DLD1 (cell line): ENCODE measurements around the gene TBC1D2.

ENCODE experiments used
- in situ Hi-C: cut with HindIII; loops from 2 replicates; pipeline ENCODE4 v1.10.0; 2017; ENCODE audit warnings: low sequenced_read_pairs

TBC1D2 gene

DNA sequence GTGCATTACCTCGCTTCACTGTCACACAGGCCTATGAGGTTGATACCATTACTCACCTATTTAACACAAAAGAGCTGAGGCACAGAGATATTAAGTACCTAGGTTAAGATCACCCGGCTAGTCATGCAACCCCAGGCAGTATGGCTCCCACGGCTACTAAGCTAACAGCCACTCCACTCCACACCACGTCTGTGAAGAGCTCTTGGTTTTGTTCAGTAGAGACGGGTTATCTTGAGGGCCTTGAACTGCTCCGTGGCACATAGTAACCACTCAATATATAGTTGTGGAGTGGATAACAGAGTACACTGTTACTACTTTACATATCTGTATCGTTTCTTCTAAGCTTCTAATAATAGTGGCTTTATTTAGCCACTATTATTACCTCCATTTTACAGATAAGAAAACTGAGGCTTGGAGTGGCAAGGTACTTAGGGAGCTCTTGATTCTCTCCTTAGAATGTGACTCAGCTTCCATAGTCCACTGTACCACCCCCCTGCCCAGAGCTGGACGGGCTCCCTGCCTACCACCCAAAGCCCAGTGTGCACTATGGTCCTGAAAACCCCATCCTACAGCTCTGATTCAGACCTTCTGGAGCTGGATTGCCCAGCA, 62.0 kb downstream of the TBC1D2 start:
- in situ Hi-C loops: no loop called here

GRCh38 chr9:98192503-98193335, 62.7 kb downstream of the TBC1D2 start, which contains the start of gene CORO2A:
Gene CORO2A (minus strand): TSS chr9:98192637. CDS start chr9:98157660, 34,977 bp downstream.
- in situ Hi-C loops: no loop called here

GRCh38 chr9:98191671-98192502, 63.6 kb downstream of the TBC1D2 start:
- in situ Hi-C loops: no loop called here

- in situ Hi-C loops: no loop called here
Measured at GRCh38 chr9:98191181-98191608, 64.3 kb downstream of the TBC1D2 start.

GRCh38 chr9:98190757-98191105, 64.7 kb downstream of the TBC1D2 start:
- in situ Hi-C loops: no loop called here

DNA sequence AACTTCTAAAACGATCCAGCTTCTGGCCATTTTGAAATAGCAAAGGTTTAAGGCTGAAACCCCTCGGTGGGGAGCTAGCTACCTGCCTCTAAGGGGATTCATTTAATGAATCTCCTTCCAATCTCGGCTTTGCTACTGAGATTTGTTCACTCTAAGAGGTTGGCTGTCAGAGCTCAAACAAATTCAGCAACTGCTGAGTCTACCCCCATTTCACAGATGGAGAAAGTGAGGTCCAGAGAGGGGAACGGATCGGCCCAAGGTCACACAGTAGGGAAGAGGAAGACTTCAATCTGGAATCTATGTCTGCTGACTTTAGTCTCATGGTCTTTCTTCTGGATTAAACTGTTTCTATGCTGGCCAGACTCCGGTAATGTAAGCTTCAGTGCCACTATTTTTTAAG, 66.0 kb downstream of the TBC1D2 start:
- in situ Hi-C loops: no loop called here

DNA sequence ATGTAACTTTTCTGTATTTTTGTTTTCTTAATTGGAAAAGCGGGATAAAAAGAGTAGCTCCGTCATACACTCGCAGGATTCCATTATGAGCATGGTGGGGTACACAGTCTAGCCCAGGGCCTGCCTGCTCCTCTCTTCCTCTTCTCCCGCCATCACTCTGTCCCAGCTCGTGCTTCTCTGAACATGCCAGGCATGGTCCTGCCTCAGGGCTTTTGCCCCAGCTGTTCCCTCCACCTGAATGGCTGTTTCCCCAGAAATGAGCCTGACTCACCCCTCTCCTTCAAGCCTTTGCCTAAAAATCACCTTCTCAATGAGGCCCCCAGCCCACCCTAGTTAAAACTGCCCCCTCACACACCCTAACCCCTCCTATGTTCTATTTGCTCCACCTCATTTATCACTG, 67.5 kb downstream of the TBC1D2 start:
- in situ Hi-C loops: no loop called here

- in situ Hi-C loops: no loop called here
Measured at GRCh38 chr9:98186236-98186635, 69.2 kb downstream of the TBC1D2 start.

GRCh38 chr9:98185611-98186171, 69.8 kb downstream of the TBC1D2 start:
- in situ Hi-C loops: no loop called here

- in situ Hi-C loops: no loop called here
Measured at GRCh38 chr9:98185021-98185567, 70.4 kb downstream of the TBC1D2 start.

DNA sequence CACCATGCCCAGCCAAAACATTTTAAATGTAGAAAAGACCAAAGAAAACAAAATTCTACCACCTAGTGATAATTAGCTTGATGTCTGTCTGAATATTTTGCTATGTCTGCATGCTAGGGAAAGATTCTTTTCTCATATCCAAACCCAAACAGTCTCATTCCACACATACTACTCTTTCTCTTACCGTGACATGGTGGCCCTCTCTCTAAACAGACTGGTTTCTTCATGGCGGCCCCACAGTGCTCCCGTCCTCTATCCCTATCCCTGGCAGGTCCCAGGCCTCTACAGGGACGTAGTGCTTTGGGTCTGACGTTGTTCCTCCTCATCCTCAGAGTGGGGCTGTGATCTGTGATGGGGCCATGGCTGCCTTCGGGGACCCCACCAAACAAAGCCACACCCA, 71.1 kb downstream of the TBC1D2 start:
- in situ Hi-C loops: no loop called here

DNA sequence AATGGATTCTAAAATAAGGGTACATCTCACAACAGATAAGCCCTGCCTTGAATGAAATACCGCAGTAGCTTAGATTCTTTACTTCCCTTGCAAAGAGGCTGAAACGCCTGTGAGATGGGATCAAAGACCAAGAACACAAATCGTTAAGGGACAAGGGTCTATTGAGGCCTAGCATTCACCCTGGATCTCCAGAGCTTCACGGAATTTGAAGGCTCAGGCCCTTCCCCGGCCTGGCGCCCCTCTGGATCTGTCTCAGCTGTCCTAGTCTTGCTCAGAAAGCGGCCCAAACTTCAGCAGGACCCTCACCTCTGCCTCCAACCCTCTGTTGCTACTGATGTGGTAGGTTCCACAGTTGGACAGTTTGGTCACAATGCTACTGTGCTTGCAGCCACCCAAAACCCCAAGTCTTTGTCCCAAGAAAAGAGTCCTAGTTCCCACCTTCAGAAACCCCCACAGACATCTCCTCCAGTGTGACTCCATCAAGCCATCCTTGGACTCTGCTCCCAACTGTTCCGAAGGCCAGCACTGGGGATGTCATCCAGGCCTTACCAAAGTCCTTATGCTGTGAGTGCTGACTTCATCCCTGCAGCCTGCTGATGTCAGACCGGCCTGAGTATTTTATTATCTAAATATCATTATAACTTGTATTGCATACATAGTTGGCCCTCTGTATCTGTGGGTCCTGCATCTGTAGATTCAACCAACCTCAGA, 72.4 kb downstream of the TBC1D2 start:
- in situ Hi-C loops: no loop called here

DNA sequence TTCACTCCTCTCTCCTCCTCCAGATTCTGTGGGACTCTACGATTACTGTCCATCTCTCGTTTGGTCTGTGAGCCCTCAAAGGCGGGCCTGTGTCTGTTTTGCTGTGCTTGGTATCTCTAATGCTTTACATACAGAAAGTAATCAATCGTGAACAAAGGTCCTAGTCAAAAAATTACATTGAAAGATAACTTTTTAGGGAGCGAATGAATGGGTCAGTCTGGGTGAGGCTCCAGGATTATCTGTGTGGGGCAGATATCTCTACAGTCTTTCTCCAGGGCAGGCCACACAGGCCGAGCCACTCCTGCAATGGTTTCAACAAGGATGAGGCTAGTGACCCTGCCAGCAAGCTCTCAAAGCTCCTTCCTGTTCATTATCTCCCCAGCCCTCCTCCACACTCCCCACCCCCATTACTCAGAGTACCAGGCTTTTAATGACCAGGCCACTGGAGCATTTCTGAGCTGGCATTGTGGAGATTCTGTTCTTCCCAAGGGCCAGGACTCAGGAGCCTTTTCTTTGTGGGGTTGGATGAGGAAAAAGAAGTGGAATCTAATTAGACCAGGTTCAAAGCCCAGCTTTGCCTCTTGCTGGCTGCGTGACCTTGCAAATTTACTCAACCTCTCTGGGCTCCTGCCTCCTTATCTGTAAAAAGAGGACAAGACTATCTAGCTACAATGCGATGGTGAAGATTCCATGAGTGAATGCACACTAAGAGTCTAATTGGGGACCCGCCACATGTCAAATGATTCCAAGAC, 73.2 kb downstream of the TBC1D2 start:
- in situ Hi-C loops: no loop called here

GRCh38 chr9:98181746-98182068, 73.7 kb downstream of the TBC1D2 start:
- in situ Hi-C loops: no loop called here

GRCh38 chr9:98180996-98181395, 74.5 kb downstream of the TBC1D2 start:
- in situ Hi-C loops: no loop called here

GRCh38 chr9:98178874-98179850, 76.3 kb downstream of the TBC1D2 start:
- in situ Hi-C loops: no loop called here

DNA sequence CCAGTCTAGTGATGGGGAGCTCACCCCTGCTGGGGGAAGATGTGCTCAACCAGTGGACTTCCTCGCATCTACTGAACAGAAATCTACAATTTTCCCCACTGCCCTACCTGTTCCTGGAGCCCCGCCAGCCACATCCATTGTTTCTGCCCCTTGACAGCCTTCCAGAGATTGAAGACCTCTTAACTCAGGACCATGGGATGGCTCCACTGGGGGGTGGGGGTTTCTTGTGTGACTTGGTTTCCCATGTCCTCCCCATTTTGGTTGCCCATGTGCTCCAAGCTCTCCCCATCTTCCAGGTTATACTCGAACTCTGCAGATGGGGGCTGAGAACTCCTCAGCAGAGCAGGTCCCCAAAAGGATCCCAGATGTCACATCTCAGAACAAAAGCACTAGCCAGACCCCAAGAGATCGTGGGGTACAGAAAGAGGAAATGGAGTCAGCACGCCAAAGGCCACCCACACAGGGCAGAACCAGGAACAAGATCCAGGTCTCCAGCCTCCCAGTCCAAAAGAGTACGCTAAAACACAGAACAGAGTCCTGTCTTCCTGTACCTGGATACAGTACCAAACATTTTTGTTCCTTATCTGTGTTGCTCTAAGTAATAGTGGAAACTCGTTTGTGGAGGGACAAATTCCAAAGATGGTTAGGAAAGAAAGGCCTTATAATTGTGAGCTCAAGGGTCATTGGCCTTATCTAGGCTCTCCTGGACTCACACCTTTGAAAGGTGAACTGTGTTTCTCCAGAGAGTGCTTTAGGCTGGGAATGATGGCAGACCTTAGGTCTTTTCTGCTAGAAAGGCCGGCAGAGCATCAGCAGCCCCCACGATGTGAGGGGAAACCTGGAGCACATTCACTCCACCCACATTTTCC, 78.8 kb downstream of the TBC1D2 start:
- in situ Hi-C loops: no loop called here

DNA sequence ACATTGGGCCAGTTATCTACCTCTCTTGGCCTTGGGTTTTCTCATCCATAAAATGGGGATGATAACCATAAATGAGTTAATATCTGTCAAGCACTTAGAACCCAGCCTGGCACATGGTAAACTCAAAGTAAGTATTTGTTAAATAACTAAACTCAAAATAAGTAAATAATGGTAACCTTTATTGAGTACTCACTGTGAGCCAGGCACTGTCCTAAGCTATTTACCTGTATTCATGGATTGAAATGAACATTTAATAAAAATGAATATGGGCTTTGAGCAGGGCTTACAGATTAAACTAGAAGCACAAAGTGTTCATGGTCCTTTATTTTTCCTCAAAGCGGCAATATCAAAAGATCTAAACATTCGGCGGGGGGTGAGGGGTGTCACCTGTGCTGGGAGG, 79.7 kb downstream of the TBC1D2 start:
- in situ Hi-C loops: no loop called here
